Measurements from ENCODE around the gene ENO1.

DNA sequence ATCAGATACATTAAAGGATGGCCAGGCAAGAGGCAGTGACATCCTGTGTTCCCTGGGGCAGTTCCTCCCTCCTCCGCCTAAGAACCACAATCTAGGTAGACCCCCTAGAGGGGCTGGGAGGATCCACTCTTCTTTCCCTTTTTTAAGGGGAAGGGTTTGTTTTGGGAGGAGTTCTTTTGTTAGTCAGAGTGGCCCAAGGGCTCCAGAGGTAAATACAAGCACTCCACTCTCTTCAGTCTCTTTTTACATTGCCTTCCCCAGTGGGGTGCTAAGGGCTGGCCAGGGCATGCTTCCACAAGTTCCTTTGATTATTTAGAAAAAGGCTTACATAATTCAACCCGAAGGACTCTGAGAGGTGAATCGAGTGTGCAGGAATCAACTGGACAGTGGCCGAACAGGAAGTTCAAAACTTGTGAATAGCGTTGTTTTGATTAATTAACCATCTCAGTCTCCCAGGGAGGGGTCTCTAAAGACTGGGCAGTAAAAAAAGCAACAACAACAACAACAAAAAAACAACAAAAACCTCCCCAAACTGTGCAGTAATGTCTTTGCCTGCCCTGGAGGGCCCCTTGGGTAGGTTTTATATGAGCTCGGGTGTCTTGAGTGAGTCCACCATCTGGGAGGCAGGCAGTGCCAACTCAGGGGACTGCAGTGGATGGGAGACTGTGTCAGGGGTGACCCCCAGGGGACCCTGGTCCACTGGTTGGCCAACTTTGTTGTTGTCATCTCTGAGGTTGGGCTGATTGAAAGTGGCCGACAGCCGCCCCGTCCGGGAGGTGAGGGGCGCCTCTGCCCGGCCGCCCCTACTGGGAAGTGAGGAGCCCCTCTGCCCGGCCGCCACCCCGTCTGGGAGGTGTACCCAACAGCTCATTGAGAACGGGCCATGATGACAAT lies 33.2 kb upstream of the ENO1 start:
- no peak for TF ChIP-seq CTCF (IDR thresholded peaks at IDR 0.05 in 8 of 11, conservative IDR thresholded peaks at IDR 0.05 in 3 of 11)
- no peak for TF ChIP-seq POLR2AphosphoS5 (IDR thresholded peaks at IDR 0.05)
- TF ChIP-seq POLR2A (IDR thresholded peaks at IDR 0.05), result no peak
